ENCODE data around the gene LIMK2.
"Not testable (repeated sequence)": the region's sequence is repeated elsewhere in the genome, so short reads cannot be mapped to it uniquely, and the experiment has no call there.

LIMK2 gene

DNA sequence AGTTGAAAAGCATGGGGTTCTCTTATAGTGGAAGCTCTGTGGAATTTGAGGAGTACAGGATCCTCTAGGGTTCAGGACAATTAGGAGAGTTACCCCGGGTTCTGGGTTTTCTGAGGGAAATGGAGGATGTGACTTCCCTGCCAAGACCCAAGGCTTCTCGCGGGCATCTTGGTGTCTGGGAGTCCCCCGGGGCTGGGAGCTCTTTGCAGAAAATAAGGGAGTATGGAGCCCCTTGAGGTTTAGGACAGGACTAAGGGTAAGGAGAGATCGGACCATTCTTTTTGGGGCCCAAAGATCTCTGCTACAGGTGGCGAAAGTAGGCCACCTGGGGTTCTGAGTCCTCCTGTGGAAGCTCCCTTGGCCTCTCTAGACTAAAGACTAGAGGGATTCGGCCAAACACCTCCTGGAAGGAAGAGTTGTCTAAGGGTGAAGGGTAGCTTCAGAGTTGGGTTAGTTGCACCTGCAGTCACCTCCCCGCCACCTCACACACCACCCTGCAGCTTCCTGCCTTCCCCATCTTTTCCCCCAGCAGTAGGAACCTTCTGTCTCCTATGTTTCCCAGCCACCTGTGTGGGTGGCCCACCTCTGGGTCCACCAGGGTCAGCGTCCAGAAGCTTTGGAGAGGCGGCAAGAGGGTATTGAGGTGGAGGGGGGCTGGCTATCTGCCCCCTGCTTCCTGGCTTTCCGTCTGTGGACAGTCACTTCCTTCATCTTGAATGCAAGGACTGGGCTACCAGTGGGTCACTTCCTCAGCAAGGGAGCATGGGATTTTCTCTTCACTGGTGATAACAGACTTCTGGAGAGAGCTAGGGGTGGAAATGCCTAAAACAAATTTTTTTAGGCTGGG lies 908 bp downstream of the LIMK2 start:
- DNase-seq = no peak

DNA sequence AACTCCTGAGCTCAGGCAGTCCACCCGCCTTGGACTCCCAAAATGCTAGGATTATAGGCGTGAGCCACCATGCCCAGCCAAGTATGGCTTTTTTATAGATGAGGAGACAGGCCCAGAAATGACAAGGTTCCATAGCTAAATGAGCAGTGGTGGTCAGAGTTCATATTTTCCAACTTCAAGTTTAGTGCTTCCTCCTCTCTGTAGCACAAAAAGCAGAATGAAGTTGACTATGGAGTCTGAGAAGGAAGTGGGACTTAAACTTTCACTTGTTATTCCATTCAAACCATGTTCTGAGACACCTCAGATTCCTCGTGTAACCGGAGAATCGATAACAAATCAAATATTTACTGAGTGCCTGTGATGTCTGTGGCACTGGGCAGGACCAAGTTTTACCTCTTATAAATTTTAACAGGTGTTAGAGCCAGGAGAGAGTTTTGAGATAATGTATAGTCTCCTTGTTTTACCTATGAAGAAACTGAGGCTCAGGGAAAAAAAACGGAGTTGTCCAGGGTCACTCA lies 3.0 kb downstream of the LIMK2 start:
- no peak for DNase-seq

DNA sequence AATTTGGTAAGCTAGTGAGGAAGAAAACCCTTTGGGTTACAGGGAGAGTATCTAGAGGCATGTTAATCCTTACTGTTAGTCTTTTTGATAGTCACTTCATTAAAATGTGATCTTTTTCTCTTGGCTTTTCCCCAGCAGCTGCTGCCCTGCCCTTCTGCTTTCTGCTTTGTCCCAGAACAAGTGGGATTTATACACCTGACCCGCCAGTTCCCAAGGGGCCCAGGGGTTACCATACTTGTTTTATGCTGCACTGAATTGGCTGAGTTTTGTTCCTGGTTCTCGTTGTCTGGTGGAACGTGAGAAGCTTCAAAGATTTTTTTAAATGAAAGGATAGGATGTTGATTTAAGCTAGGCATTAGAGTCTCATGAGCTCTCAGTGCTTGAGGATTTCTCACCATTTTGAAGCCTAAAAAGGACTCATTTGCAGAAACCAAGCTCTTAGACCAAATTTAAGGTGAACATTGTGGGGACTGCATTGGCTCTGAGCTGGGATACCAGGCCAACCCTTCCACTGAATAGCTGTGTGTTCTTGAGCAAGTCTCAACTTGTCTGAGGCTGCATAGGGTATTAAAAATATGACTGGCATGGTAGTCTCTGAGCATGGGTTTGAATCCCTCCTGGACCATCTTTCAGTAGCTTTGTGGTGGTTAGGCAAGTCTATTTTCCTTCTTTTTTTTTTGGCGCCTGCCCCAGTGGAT lies 6.6 kb downstream of the LIMK2 start:
- DNase-seq = no peak

DNA sequence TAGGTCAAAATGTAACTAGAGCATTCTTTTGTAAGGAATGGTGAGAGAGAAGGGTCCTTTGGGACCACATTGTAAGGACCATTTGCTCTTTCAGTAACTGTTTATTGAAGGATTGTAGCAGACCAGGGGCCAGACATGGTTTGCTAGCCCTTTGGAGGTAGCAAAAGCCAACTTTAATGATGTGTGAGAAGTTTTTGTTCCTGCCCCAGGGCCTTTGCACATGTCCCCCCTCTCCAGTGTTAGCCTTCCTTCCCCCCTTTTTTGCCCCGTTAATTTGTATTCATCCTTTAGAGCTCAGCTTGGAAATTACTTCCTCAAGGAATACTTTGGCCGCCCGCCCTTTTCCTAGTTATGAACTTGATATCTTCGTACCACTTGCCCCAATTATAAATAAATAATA lies 9.0 kb downstream of the LIMK2 start:
- DNase-seq = no peak

DNA sequence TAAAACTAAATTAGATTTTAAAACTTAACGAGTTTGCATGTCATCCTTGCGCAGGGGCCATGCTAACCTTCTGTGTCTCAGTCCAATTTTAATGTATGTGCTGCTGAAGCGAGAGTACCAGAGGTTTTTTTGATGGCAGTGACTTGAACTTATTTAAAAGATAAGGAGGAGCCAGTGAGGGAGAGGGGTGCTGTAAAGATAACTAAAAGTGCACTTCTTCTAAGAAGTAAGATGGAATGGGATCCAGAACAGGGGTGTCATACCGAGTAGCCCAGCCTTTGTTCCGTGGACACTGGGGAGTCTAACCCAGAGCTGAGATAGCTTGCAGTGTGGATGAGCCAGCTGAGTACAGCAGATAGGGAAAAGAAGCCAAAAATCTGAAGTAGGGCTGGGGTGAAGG lies 10.6 kb downstream of the LIMK2 start:
- no peak for DNase-seq

DNA sequence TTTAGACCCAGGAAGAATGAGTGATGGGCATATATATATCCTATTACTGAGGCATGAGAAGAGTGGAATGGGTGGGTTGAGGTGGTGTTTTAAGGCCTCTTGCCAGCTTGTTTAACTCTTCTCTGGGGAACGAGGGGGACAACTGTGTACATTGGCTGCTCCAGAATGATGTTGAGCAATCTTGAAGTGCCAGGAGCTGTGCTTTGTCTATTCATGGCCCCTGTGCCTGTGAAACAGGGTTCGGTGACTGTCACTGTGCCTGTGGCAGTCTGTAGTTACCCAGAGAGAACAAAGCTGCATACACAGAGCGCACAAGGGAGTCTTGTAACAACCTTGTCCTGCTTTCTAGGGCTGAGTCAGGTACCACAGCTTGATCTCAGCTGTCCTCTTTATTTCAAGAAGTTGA lies 11.7 kb downstream of the LIMK2 start:
- DNase-seq = no peak

DNA sequence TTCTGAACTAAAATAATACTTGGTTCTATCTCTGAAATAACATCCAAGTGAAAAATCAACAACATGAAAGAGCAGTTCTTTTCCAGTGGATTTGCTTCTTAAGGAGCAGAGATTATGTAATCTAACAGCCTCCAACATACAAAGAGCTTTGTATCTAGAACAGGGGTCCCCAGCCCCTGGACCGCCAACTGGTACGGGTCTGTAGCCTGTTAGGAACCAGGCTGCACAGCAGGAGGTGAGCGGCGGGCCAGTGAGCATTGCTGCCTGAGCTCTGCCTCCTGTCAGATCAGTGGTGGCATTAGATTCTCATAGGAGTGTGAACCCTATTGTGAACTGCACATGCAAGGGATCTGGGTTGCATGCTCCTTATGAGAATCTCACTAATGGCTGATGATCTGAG lies 12.6 kb downstream of the LIMK2 start:
- DNase-seq = not testable (repeated sequence)

DNA sequence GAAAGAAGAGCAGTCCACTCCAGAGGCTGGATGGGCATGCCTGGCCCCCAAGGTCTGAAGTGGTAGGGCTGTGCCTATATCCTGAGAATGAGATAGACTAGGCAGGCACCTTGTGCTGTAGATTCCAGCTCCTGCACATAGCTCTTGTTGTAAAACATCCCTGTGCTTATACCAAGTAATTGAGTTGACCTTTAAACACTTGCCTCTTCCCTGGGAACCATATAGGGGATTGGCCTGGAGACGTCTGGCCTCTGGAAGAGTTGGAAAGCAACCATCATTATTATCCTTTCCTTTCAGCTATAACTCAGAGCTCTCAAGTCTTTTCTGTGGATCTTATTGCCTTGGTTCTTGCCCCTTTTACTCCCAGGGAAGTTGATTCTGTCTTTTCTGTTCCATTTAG lies 15.1 kb downstream of the LIMK2 start:
- no peak for DNase-seq

DNA sequence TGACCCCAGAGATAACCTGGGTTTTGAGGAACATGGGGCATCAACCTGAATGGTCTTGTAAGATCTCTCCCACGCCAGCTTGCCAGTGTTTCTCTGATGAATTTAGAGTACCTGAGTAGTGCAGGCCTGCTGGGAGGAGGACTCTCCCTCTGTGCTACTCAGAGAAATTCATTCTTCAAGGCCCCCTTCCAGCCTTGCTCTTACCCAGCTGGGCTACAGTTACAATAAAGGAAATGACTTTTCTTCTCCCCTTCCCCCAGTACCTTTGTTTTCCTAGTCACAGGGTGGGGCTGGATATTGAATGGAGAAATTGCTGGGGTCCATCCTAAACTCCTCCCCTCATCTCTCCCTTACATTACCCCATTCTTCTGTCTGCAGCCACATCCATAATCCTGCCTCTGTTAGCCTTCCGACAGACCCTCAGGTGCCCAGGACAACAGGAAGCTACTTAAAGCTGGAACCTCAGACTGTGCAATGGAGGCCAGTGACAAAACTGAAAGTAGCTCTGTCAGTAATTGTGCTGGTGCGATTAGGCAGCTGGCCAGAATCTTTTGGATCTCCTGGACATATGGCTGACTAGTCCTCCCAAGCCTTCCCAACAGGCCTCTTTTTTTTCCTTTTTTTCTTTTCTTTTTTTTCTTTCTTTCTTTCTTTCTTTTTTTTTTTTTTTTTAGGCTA lies 17.4 kb downstream of the LIMK2 start:
- no peak for DNase-seq

DNA sequence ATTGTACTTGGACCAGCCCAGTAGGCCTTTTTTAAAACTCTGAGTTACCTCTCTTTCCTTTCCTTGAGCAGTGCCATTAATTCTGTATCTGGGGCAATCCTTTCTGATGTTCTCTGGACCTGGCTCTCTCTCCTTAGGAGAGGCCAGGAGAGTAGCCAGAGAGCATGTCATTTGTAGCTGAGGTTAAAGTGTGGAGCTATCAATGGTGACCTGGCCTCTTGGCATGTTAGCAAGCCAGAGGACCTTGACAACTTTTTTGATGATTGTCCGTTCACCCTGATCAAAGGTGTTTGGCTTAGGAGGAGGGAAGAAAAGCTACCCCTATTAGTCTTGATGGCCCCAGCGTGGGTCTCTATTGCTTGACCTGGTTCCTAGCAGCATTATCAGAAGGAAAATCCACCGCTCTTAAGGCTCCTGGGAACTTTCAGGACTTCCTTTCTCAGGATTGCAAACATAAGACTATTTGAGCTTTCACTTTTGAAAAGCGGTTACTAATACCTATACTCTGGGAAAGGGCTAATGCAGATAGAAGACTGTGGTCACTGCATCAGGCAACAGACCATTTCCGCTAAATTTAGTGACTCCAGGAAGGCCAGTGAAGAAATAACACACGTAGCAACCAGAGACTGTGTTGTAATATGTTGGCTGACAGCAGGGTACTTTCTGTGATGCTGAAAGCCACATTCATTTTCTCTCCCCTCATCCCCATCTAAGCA lies 18.2 kb downstream of the LIMK2 start:
- no peak for DNase-seq

DNA sequence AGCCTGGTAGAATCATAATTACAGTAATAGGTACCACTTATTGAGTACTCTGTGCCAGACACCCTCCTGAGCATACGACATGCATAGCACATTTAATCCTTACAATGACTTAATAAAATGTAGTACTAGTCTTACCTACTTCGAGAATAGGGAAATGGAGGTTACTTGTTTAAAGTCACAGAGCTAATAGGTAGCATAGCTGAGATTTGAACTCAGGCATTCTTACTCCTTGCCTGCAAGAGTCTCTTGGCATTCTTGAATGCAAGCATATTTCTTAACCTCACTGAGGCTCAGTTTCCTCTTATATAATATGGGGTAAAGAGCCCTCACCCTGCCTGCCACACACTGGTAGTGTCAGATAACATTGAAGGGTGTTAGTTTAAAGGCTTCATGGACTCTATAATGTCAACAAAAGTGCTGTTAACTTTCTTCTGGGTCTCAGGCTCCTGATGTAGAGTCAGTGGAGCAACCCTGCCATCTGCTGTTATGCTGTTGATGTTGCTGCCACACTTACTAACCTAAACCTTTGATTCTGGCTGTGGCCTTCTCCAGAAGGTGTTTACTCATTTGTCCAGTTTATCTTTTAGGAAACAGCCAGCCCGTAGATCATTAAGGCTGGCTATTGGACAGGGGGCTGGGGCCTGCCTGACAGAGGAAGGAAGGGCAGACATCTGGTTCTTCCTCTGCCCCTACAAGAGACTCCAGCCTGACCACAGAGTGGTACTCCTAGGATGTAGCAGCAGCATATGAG lies 18.9 kb downstream of the LIMK2 start:
- no peak for DNase-seq

DNA sequence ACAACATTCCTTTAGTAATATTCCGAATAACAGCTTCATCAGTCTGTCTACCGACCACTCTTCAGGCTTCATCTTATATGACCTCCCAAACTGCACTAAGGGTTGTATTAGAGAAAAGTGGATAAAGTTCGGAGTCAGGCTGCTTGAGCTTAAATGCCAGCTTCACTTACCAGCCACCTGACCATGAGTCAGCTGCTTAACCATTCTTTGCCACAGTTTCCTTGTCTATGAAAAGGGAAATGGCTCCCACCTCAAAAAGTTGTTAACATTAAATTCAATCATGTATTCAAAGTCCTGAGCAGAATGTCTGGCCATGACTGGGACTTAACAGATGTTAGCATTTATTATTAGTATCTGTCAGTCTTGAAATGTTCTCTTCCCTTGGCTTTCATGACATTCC lies 20.9 kb downstream of the LIMK2 start:
- DNase-seq = no peak

DNA sequence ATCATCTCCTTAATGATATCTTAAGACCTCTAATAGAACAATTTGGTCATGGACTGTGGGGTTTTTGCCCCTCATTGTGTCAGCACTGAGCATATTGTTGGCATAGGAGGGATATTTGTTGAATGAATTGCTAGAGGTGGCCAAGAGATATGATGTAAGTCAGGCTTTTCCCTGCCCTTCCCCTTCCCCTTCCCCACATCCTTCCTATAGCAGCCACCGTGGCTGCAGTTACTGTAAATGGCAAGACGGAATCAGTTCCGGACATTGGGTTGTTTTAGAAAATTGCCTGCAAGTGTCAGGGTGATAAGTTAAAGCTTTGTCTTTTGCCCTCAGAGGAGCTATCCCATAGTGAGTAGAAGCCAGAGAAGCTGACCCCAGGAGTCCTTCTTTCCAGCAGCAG lies 23.0 kb downstream of the LIMK2 start:
- DNase-seq = no peak

DNA sequence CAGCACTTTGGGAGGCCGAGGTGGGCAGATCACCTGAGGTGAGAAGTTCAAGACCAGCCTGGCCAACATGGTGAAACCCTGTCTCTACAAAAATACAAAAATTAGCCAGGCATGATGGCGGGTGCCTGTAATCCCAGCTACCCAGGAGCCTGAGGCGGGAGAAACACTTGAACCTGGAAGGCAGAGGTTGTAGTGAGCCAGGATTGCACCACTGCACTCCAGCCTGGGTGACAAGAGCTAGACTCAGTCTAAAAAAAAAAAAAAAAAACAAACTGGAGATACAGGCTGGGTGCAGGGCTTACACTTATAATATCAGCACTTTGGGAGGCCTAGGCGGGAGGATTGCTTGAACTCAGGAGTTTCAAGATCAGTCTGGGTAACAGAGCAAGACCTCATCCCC lies 23.9 kb downstream of the LIMK2 start:
- not testable (repeated sequence) for DNase-seq

DNA sequence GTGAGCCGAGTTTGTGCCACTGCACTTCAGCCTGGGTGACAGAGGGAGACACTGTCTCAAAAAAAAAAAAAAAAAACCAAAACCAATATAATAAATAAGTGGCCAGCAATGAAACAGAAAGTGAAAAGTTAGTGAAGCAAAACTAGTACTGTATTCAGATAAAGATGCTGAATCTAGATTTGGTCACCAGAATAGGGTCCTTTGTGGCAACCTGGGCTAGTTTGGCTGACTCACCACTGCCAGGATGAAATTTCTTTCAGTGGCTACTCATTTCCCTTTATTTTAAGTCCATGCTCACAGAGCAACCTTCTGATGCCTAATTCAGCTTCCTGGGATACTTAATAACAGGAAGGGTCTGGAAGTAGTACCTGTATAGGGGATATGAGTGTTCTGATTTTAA lies 26.0 kb downstream of the LIMK2 start:
- no peak for DNase-seq

DNA sequence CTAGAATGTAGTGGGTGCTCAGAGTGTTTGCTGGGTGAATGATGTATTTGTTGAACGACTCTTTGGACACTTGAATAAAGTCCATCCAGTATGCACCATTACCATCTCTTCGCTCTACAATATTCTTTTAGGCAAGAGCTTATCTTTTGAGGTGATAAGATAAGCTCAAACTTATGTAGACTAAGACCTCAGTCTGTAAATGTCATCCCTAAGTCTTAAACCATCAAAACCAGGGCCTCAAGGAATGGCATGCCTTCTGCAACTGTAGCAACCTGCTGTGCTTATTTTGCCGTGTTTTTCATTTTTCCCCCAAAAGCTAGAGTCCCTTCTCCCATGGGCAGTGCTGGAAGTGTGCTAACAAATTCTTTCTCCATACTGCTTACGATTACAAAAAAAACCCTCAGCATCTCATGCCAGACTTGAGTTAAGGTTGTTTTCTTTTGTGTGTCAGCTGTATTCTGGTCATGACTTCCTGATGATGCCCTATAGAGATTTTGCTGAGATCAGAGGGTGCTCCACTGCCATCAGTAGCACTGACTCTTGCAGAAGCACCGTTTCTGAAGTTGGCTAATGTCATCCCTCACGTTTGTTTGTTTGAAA lies 27.8 kb downstream of the LIMK2 start:
- DNase-seq = no peak

DNA sequence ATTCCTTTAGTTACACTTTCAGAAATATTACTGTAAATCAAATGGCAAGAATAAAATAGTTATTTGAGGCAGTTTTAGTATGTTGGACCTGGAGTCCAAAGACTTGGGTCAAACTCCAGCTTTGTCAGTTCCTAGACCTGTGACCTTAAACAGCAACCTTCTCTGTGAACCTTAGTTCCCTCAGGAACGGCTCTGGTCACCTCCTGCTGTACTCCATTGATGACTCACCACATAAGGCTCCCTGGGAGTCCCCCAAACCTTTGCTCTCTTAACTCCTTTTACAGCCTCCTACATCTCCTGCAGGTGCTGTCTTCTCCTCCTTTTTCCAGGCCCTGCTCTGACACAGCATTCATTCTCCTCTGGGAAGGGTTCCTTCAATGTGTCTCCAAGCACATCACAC lies 29.1 kb downstream of the LIMK2 start:
- DNase-seq = no peak

DNA sequence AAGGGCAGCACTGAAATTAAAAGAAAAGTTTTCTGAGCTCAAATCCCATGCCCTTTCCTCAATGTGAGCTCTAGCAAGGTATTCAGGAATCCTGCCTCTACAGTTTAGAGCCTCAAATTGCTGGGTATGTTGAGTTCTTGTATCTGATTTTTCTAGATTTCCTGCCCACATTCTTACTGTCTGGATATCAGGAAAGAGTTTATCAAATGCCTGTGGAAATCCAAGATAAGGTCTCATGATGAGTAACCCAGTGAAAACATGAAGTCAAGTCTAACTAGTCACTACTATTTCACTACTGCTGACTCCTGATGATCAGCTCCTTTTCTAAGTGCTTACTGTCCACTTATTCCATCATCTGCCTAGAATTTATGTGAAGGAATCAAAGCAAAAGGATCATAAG lies 29.8 kb downstream of the LIMK2 start:
- DNase-seq = no peak

DNA sequence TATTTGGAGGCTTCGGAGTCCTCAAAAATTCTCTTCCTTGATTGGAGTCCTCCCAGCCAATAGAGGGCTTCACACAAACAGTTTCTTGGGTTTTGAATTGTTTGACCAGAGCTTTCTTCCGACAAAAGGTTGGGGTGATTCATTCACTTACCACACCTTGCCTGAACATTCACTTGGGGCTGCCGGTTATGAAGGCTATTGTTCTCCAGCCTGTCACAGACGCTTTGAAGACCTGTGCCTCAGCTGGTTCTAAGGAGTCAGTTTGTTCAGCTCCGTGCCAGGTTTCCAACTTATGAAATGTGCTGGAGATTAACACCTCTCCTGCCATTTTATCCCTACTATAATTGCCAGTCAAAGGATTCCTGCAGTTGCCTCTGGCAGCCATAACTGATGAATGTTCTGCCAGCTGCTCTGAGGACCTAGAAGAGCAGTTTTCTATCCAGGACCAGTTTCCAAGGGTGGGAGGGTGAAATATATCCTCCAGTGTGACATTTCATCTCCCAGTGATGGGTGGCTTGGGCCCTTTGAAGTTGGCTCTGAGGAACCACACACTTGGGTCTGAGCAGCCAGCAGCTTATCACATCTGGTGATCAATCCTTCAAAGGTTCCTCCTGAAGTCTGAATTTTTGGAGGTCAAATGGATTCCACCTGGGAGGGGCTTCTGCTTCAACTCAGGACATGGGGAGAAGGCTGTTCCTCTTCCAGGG lies 31.4 kb downstream of the LIMK2 start:
- no peak for DNase-seq

DNA sequence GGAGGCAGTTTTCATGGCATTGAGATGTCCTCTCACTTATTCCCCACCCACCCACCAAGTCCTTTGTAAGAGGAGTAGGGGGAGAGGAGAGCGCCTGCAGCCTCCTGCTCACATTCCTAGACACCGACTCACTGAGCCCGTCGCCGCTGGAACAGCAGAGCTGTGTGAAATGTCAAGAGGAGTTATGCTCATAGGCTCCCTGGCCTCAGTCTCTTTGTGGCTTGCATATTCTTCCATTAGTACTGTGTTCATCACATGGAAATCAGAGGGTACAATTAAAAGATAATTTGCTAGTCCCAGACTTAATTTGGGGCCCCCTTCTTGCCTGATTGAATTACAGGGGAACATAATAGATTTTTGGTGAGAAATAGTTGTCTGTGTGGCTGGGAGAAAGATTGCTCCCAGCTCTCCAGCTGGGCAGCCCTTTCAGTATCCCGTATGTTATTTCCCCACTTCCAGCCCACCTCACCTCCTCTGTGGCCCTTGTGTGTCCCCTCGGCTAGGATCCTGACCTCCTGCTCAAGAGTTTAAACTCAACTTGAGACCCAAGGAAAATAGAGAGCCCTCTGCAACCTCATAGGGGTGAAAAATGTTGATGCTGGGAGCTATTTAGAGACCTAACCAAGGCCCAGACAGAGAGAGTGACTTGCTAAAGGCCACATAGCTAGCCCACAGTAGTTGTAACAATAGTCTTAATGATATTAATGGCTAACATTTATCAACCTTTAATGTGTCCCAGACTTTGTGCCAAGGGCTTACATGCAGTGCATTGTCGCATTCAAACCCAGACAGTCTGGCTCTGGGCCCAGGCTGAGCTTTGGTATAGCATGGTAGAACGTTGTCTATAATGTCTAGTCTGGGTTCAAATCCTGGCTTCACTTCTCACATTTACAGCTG lies 32.2 kb downstream of the LIMK2 start:
- DNase-seq = no peak
